ENCODE measurements around the gene PDCD7.

PDCD7 gene

GRCh38 chr15:65115086-65115485 is 18.5 kb downstream of the PDCD7 start, which contains the start of gene UBAP1L:
TSS of gene UBAP1L (minus strand) at chr15:65115200. CDS start at chr15:65106215, 8,985 bp downstream.
- Histone ChIP-seq H2AFZ (ENCODE audit: low read length) (no peak within 1 kb of the TSS), H3K4me3 (ENCODE audit: low read depth, low read length, poor library complexity, severe bottlenecking) (no peak within 1 kb of the TSS), H3K9ac (ENCODE audit: low read length) (no peak within 1 kb of the TSS), H3K9me3 (ENCODE audit: low read length) (no peaks in the 10 kb centered on the region), H4K20me1 (ENCODE audit: insufficient read depth, low read length) (no peaks in the 10 kb centered on the region), H3K9me2 (ENCODE audit: low read depth, low read length) (no peaks in the 10 kb centered on the region), H3K4me2 (ENCODE audit: low read length) (no peak within 1 kb of the TSS), H3K79me2 (ENCODE audit: insufficient read depth, low read length) (no peaks in the 10 kb centered on the region), H3K27ac (ENCODE audit: low read depth, low read length, poor library complexity, severe bottlenecking) (no peak within 1 kb of the TSS), H3K36me3 (ENCODE audit: insufficient read depth, low read length) (peaks cover 78% of the 10 kb centered on the region), H3K27me3 (ENCODE audit: insufficient read depth, low read length) (no peaks in the 10 kb centered on the region), H3K4me1 (ENCODE audit: insufficient read depth, low read length, severe bottlenecking) (no peaks in the 10 kb centered on the region), H3F3A (ENCODE audit: insufficient read depth, low read length) (no peaks in the 10 kb centered on the region)
- TF ChIP-seq EZH2 (IDR thresholded peaks at IDR 0.05; ENCODE audit: borderline replicate concordance, low read length): no peak
- TF ChIP-seq CTCF (IDR thresholded peaks at IDR 0.05; ENCODE audit: low read length): no peak

- Histone ChIP-seq H3K27ac (ENCODE audit: low read depth, low read length, poor library complexity, severe bottlenecking) (no peak overlapping the region), H3K79me2 (ENCODE audit: insufficient read depth, low read length) (no peaks in the 10 kb centered on the region), H2AFZ (ENCODE audit: low read length) (no peak overlapping the region), H3K36me3 (ENCODE audit: insufficient read depth, low read length) (peaks cover 47% of the 10 kb centered on the region; the same call in 1 of the 2 replicates), H3K4me1 (ENCODE audit: insufficient read depth, low read length, severe bottlenecking) (no peaks in the 10 kb centered on the region), H3F3A (ENCODE audit: insufficient read depth, low read length) (no peaks in the 10 kb centered on the region), H3K9me2 (ENCODE audit: low read depth, low read length) (no peaks in the 10 kb centered on the region), H4K20me1 (ENCODE audit: insufficient read depth, low read length) (no peaks in the 10 kb centered on the region), H3K4me3 (ENCODE audit: low read depth, low read length, poor library complexity, severe bottlenecking) (no peak overlapping the region), H3K9ac (ENCODE audit: low read length) (no peak overlapping the region), H3K9me3 (ENCODE audit: low read length) (no peaks in the 10 kb centered on the region), H3K4me2 (ENCODE audit: low read length) (no peak overlapping the region), H3K27me3 (ENCODE audit: insufficient read depth, low read length) (no peaks in the 10 kb centered on the region)
- no peak for TF ChIP-seq CTCF (IDR thresholded peaks at IDR 0.05; ENCODE audit: low read length)
- no peak for TF ChIP-seq EZH2 (IDR thresholded peaks at IDR 0.05; ENCODE audit: borderline replicate concordance, low read length)
These were observed 22.8 kb downstream of the PDCD7 start for GRCh38 chr15:65110676-65111292.

- H2AFZ ChIP-seq (ENCODE audit: low read length): no peak overlapping the region
- H3K27ac ChIP-seq (ENCODE audit: low read depth, low read length, poor library complexity, severe bottlenecking): no peak overlapping the region
- H3K36me3 ChIP-seq (ENCODE audit: insufficient read depth, low read length): peaks cover 19% of the 10 kb centered on the region; the same call in 1 of the 2 replicates
- H3K27me3 ChIP-seq (ENCODE audit: insufficient read depth, low read length): no peaks in the 10 kb centered on the region
- H3K79me2 ChIP-seq (ENCODE audit: insufficient read depth, low read length): no peaks in the 10 kb centered on the region
- TF ChIP-seq CTCF (IDR thresholded peaks at IDR 0.05; ENCODE audit: low read length) (no peak), EZH2 (IDR thresholded peaks at IDR 0.05; ENCODE audit: borderline replicate concordance, low read length) (no peak)
- H3K4me2 ChIP-seq (ENCODE audit: low read length): no peak overlapping the region
- no peaks in the 10 kb centered on the region for H3F3A ChIP-seq (ENCODE audit: insufficient read depth, low read length)
- H3K9me3 ChIP-seq (ENCODE audit: low read length): no peaks in the 10 kb centered on the region
- no peaks in the 10 kb centered on the region for H3K9me2 ChIP-seq (ENCODE audit: low read depth, low read length)
- no peaks in the 10 kb centered on the region for H3K4me1 ChIP-seq (ENCODE audit: insufficient read depth, low read length, severe bottlenecking)
- H3K9ac ChIP-seq (ENCODE audit: low read length): no peak overlapping the region
- H3K4me3 ChIP-seq (ENCODE audit: low read depth, low read length, poor library complexity, severe bottlenecking): no peak overlapping the region
- no peaks in the 10 kb centered on the region for H4K20me1 ChIP-seq (ENCODE audit: insufficient read depth, low read length)
These were observed 27.5 kb downstream of the PDCD7 start for GRCh38 chr15:65106011-65106590.
